HCT116 (cell line): ENCODE data around the gene MYPN.

Source experiments
- CTCF ChIP-seq, 3 experiments: fragments of 200-600 bp in 1 of 3; sonication (generic) in 1 of 3; IDR thresholded peaks in 2 of 3; conservative IDR thresholded peaks in 1 of 3; 2 replicates each; pipeline ENCODE4 v1.5.1; 2012 to 2017; ENCODE audit warnings: low read depth in 2 of 3, low read length in 2 of 3, antibody characterized with exemption in 1 of 3, borderline replicate concordance in 1 of 3, control low read depth in 1 of 3, mild to moderate bottlenecking in 1 of 3, mixed read lengths in 1 of 3, mixed run types in 1 of 3, moderate library complexity in 1 of 3; ENCODE audit not compliant: insufficient read depth in 1 of 3
- RAD21 ChIP-seq: IDR thresholded peaks from 2 replicates; pipeline ENCODE4 v1.6.1; 2012; ENCODE audit warnings: low read depth, mild to moderate bottlenecking

- TF ChIP-seq CTCF (IDR thresholded peaks at IDR 0.05 in 2 of 3, conservative IDR thresholded peaks at IDR 0.05 in 1 of 3; ENCODE audit: borderline replicate concordance in 1 of 3, insufficient read depth in 1 of 3, low read depth in 2 of 3, low read length in 2 of 3) (no peak), RAD21 (no peak)
Observed at GRCh38 chr10:68103901-68104300, 5.4 kb upstream of the MYPN start.
